ENCODE data around the gene FGF1.
A peak's percentile ranks its signal among the peaks of the same experiment; 100 is the strongest.

FGF1 gene

DNA sequence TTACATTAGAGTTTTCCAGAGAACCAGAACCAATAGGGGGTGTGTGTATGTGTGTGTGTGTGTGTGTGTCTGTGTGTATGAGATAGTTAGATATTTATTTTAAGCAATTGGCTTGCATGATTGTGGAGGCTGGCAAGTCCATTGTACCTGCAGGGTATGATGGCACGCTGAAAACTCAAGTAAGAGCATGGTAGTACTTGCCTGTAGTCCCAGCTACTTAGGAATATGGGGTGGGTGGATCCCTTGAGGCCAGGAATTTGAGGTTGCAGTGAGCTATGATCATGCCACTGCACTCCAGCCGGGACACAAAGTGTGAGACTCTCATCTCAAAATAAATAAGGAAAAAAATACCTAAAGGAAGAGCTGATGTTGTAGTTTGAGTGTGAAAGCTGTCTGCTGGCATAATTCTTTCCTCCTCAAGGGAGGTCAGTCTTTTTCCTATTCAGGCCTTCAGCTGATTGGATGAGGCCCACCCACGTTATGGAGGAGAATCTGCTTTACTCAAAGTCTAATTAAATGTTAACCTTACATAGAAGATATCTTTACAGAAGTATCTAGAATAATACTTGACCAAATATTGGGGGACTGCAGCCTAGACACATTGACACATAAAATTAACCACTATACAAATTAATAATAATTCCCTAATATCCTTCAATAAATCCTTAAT is 107.6 kb downstream of the FGF1 start:
- DNase-seq (ENCODE audit: low read depth in 2 of 2), result no peak

DNA sequence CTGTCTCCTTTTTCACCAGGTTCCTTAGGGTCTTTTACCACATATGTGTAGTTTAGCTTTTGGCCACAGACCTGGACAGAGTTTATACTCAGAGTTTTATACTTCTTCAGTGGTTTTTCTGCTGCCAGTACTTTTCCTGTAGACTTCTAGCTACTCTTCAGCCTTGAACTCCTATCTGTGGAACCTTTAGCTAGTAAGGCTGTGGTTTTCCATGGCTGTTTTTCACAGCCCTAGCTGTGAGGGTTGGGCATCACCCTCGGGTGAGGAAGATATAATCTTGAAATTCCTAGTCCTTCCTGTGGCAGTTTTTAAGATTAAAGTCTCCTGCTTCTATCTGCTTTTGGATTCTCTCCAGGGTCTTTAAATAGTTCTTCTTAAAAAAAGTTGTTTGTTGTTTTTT is 109.1 kb downstream of the FGF1 start:
- DNase-seq (ENCODE audit: low read depth in 2 of 2), result no peak

DNA sequence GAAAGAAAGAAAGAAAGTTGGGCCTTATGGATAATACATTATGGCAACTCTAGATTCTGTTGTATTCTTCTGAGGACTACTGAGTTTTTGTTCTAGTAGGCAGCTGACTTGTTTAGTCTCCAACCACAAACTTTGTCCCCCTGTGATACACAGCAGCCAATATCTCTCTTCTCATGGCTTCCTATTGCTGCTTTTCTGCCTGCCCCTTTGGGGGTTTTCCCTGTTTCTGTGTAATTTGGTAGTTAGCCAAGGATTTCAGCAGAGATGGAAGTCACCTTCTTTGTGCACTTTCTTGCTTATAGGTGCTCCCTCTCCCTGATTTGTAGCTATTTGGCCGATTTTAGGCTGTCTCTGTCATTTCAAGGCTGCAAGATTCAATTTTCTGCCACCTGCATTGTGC is 109.6 kb downstream of the FGF1 start:
- DNase-seq (ENCODE audit: low read depth in 2 of 2), result no peak

- no peak for DNase-seq (ENCODE audit: low read depth in 2 of 2)
Measured at GRCh38 chr5:142572006-142572405, 113.9 kb downstream of the FGF1 start.

- DNase-seq (ENCODE audit: low read depth in 2 of 2), result no peak
Measured at GRCh38 chr5:142571371-142571770, 114.5 kb downstream of the FGF1 start.

DNA sequence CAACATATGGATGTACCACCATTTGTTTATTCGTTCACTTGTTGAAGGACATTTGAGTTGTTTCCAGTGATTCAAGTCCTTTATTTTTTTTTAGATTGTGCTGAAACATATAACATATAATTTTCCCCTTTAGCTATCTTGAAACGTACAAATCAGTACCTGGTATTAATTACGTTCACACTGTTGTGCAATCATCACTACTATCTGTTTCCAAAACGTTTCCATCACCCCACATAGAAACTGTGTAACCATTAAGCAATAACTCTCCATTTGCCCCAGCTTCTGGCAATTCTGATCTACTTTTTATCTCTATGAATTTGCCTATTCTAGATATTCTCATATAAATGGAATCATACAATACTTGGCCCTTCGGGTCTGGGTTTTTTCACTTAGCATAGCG is 116.0 kb downstream of the FGF1 start:
- no peak for DNase-seq (ENCODE audit: low read depth in 2 of 2)

DNA sequence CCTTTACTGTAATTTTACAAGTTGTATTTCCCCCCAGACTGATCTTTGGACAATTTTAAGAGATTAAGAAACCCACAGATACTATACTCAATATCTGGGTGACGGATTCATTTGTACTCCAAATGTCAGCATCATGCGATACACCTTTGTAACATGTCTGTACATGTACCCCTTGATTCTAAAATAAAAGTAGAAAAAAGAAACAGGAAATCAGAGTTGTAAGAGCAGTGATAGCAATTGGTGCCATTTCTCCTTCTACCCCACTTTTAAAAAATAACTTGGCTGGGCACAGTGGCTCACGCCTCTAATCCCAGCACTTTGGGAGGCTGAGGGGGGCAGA is 116.9 kb downstream of the FGF1 start:
- no peak for DNase-seq (ENCODE audit: low read depth in 2 of 2)

DNA sequence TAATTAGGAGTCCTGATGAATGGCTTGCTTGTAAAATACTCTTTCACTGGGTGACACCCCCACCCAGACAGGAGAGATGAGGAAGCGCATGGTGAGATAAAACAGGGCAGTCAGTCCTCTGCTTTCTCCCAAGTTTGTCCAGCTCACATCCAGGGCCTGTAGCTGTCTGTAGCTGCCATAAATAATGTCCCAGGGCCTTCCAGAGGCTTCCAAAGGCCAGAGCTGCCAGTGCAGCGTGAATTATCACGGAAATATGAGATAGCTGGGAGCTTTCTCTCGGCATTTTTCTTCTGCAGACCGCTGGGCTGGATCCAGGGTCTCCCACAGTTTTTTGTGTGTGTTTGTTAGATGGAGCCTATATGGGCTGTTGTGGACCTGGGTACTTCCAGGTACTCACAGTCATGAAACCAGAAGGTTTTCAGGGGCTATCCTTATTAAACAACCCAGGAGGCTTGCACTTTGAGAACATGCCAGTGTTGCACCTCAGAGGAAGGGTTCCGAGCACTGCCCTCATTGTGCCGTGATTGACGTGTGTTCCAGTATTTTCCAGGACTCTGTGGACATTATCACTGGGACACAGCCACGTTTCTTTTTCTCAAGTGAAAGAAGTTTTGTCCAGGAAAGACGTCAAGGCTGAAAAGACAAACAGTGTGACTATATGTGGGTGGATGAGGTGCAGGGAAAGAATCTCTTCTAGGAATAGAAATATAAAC is 117.5 kb downstream of the FGF1 start:
- no peak for DNase-seq (ENCODE audit: low read depth in 2 of 2)

DNA sequence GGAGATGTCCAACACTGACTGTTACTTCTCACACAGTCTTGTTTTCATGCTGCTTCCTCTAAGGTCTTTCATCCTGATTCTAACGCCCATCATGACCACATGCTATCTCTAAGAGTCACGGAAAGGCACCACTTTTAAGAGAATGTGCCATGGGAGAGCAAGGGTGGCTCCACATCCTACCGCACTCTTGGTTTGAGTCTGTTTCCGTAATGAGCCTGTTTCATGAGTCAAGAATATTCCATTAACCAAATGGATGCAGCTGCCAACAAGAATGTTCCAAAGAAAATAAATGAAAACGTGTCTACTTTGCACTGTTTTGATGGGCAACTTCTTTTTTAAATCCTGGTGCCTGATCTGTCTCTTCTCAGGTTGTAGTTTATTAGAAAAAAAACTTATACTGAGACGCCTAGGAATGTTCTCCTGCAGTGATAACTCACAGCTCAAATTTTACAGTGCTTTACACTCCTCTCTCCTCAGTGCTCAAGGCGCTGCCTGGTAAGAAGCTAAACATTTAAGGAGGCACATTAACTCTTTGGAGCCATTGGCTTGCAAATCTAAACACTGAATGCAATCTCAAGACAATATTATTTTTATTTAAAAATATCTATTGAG is 124.3 kb downstream of the FGF1 start:
- DNase-seq (ENCODE audit: low read depth in 2 of 2), result no peak

GRCh38 chr5:142561029-142561428 is 124.9 kb downstream of the FGF1 start:
- DNase-seq (ENCODE audit: low read depth in 2 of 2), result no peak

- DNase-seq (ENCODE audit: low read depth in 2 of 2), result no peak
Measured at GRCh38 chr5:142552107-142552506, 133.8 kb downstream of the FGF1 start.

DNA sequence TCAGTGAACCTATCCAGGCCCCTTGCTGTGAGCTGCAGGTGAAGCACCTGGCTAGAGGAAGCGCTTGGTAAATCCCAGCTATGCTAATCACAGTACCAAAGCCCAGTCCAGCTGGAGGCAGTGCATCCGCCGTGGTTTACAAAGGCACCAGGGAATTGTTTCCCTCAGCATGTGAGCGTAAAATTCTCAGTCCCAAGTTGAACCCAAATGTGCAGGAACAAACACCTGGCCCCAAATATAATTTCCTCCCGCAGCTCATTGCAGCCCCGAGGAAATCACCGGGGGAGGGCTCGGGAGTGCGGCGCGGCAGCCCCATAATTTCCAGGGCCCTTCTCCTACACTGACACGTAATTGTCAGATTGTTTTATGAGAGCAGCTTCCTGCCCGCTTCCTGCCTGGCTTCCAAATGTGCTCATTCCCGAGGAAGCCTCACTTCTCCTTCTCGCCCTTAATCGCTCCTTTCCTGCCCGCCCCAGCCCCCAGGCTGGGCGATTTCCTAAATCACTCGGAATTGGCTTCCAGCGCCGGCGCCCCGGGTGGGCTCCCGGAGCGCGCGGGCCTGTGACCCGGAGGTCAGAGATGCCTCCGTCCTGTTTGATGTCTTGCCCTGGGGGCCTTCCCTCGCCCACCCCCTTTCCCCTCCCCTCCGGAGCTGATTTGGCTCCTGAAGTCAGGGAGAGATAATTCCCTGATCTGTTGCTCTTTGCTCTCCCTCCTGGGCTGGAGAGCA is 134.4 kb downstream of the FGF1 start:
- DNase-seq (ENCODE audit: low read depth in 2 of 2), result no peak

- no peak for DNase-seq (ENCODE audit: low read depth in 2 of 2)
Measured at GRCh38 chr5:142550471-142550870, 135.4 kb downstream of the FGF1 start.

- DNase-seq (ENCODE audit: low read depth in 2 of 2), result no peak
Measured at GRCh38 chr5:142549834-142550233, 136.1 kb downstream of the FGF1 start.

DNA sequence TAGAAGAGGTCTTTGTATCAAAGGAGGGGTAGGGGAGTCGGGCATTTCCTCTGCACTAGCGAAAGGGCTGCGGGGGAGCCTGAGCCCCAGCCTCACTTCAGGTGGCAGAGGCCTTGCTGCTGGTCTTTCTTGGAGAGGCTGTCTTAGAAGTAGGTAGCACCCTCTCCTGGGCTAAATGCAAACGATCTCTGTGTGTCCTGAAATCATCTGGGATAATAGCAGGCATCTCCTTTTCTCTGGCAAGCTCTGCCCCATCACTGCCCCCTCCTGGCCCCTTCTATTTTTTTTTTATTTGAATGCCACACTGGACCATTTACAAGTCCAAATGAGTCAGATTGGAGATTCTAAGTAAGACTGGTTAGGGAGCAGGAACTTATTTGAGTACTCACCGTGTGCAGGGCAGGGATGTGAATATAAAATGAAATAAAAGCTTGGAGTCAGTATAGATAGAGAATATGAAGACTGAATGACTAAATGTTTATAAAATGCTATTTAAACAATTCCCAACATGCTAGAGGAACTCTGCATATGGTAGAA is 137.1 kb downstream of the FGF1 start:
- peak in 1 of 2 donors; percentile 14 for DNase-seq (ENCODE audit: low read depth in 2 of 2)

DNA sequence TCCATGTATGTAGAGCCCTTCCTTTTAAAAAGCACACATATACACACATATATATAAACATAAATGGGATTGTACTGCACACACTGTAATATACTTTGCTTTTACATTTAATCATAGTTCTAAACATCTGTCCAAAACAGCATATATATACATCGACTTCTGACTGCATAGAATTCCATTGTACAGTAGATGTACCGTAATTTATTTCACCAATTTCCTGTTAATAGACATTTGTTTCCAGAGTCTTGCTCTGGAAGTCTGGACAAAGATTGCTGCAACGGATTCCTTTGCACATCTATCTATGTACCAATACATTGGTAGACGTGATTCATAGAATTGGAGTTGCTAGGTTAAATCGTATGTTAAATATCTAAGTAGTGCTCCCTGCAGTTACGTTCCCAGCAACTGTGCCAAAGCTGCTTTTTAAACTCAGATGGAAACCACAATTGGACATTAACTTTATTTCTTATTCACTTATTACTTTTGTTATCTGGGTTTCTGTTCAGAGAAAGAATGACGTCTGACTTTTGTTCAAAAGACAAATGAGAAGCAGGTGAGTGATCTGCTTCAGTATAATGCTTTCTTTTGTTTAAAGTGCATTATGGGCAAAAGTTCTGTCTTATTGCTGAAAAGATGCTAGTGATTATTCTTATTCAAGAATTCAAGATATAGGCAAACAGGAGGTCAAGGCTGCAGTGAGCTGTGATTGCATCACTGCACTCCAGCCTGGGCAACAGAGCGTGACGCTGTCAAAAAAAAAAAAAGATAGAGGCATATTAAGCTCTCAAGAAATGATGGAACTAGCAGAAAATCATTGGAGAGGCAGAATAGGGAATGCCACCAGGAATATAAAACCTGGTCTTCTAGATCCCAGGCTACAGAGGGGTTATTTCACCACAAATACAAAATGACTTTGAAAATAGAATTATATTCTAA is 138.2 kb downstream of the FGF1 start:
- DNase-seq (ENCODE audit: low read depth in 2 of 2), result no peak

GRCh38 chr5:142545650-142546322 is 140.1 kb downstream of the FGF1 start:
- no peak for DNase-seq (ENCODE audit: low read depth in 2 of 2)

GRCh38 chr5:142544946-142545649 is 140.8 kb downstream of the FGF1 start:
- no peak for DNase-seq (ENCODE audit: low read depth in 2 of 2)

DNA sequence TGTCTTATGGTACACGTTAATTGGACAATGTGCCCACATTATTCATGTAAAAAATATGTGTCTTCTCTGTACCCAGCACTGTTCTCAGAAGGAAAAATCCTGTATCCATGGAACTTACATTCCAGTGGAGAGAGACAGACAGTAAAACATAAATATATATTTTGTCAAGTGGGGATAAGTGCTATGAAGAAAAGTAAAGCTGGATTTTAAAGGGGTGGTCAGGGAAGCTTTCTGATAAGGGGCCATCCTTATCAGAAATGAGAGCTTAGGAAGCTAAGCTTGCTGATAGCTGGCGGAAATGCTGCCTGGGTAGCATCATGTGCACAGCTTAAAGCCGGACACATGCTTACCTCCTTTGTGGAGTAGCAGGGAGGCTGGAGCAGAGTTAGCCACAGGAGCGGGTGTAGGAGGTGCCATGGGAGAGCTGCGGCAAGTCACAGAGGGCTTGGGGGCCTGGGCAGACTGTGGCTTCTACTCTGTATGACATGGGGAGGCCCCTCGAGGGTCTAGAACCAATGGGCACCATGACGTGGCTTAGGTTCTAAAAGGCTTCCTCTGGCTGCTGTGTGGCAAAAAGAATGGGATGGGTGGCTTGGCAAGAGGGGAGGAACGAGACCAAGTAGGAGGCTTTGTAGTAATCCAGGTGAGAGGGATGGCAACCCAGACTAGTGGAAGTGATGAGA is 141.7 kb downstream of the FGF1 start:
- no peak for DNase-seq (ENCODE audit: low read depth in 2 of 2)

Measured in stimulated activated CD4-positive, alpha-beta T cell treated with anti-CD3 and anti-CD28 coated beads, Interleukin-4, amount 100 ng/mL, for 48 hours (primary cell).